ENCODE data around the gene NISCH.
A peak's percentile ranks its signal among the peaks of the same experiment; 100 is the strongest.

Gene NISCH

GRCh38 chr3:52447512-52448355 lies 7.7 kb upstream of the NISCH start:
- DNase-seq, result no peak

DNA sequence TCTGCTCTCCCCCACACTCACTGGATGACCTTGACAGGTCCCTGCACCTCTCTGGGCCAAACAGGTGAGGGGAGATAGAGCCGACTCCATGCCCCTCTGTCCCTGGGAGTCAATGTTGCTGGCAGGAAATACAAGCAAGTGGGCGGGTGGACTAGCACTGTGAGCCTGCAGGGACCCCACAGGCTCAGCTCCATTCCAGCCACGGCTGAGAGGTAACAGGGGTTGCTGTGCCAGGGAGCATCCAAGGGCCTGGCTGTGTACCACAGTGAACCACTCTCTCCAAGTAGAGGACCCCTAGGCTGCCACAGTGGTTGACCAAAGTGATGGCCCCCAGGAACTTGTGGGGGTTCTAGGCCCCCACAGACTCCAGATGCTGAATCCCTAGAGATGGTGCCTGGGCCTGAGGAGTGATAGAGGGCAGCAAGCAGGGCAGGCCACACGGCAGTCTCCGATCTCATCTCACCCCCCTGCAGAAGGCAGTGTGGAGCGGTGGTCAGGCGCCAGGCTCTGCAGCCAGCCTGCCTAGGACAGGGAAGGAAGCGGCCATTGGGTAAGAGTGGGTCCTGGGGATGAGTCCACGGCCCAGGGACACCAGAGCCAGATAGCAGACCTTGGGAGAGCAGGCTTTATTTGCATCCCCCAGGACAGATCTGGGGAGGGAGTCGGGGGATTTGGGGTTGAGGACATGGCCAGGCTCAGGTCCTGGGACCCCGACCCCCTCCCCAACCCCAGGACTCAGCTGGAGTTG lies 4.7 kb upstream of the NISCH start:
- no peak for DNase-seq

DNA sequence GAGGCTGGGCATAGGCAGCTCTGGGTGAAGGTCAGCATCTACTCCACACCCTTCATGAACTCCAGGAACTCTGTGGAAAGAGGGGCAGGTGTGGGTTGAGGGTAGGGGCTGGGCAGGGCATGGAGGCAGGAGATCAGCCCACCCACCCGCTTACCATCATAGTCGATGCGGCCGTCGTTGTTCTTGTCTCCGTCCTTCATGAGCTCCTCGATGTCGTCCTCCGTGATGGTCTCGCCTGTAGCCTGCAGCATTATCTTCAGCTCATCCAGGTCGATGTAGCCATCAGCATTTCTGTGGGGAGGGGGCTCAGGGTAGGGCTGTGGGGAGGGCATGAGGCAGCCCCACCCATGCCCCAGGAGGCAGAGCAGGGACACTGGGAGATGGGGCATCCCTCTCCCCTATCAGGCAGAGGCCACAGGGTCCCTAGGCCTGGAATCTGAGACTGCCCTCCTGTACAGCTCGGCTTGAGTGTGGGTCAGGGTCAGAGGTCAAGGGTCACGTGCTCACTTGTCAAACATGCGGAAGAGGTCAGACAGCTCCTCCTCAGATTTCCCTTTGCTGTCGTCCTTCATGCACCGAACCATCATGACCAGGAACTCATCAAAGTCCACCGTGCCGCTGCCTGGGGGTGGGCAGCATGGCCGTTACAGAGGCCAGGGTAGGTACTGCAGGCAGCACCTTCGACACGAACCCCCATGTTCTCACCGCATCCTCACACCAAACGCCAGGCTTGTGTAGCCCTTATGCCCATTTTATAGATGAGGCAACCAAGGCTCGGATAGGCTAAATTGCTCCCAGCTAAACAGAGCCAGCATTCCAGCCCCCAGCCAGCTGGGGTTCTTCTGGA lies 3.9 kb upstream of the NISCH start:
- DNase-seq, result no peak

DNA sequence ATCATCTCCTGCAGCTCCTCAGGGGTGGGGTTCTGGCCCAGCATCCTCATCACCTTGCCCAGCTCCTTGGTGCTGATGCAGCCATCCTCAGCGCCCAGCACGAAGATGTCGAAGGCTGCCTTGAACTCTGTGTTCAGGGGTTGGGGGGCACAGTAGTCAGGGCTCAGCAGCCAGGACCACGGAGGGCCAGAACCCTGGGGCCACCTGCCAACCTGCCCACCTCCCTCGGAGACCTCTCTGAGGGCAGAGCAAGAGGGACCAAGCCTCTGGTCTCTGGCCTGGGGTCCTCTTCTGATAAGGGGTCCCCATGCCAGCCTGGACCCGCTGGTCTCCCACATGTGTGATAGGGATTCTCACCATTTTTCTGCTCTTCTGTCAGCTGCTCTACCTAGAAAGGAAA lies 3.3 kb upstream of the NISCH start:
- DNase-seq, result no peak

GRCh38 chr3:52452570-52453221 lies 2.7 kb upstream of the NISCH start:
- DNase-seq, result no peak

GRCh38 chr3:52453496-52454249 lies 1.7 kb upstream of the NISCH start, which contains the start of gene TNNC1:
TNNC1 (minus strand) TSS chr3:52454041; CDS start chr3:52454015, 26 bp downstream.
- DNase-seq, result no peak

GRCh38 chr3:52454250-52454937 lies 1.0 kb upstream of the NISCH start:
- DNase-seq, result no peak

DNA sequence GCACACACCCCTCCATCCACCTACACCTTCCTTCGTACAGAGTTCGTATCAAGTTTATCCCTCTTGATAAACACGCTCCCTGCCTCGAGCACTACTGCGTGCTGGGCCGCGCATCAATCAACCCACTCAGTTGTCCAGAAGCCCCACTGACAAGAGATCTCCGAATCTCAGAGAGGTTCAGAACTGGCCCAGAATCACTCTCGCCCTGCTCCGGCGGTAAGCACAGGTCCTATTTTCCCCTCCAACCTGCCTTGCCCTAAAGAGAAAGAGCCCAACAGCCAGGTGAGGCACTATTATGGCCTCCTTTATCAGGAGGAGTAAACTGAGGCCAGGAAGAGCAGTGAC lies 494 bp upstream of the NISCH start:
- no peak for DNase-seq

DNA sequence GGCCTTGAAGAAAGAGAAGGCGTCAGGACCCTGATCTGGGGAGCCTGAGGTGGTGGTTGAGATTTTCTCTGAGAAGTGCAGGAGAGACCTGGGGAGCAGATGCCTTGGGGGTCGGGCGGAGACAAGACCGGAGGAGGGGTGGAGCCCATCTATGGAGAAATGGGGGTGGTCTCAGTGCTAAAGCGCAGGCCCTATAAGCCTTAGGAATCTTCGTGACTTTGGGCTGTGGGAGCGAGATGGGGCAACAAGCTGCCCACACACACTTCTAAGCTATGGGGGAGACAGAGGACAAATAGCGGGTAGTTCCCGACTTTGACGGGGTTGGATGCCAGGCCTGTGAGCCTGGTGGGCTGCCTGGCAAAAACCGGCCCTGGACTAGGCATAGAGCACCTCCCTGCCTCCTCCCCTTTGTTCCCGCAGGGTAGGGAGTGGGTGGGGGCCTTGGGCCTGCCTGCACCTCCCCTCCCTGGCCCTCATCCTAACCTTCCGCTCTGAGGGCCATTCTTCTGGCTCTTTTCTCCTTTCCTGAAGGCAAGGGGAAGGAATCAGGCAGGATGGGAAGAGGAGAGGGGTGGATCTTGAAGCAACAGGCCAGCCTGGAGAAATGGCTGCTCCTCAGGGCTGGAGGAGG lies 880 bp downstream of the NISCH start:
- no peak for DNase-seq

DNA sequence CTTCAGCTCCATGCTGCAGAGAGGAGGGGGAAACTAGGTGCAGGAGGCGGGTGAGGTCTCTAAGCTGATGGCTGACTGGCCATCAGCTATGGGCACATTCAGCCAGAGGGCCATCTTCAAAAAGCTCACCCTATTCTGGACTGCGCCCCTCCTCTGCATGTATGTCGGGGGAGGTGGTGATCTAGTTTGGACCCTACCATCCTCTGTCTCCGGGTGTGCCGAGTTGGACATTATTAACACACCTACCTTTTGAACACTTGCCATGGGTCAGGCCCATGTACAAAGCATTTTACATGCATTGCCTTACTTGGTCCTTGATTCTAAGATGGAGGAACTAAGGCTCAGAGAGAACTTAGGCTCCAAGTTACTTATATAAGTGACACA lies 1.4 kb downstream of the NISCH start:
- DNase-seq, result no peak

GRCh38 chr3:52458031-52458760 lies 2.8 kb downstream of the NISCH start:
- no peak for DNase-seq

- DNase-seq, result no peak
Observed at GRCh38 chr3:52458770-52459545, 3.6 kb downstream of the NISCH start.

- DNase-seq, result no peak
Observed at GRCh38 chr3:52461874-52462273, 6.5 kb downstream of the NISCH start.

- no peak for DNase-seq
Observed at GRCh38 chr3:52463416-52463815, 8.0 kb downstream of the NISCH start.

DNA sequence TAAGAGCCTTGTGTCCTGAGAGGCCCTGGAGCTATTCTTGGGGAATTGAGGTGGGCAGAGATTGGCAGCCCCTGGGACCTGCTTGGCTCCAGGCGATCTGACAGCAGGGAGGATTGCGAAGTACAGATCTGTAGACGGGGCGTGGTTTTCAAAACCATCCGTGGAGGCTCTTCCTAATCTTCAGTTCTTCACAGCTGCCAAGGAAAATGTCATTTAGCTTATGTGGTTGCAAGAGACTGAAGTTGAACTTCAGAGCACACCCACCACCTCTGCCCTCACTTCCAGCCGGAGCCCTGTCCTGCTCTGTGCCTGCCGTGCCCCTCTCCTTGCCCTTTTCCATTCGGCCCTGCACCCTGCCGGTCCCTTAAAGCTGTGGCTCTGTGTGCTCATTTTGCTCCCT lies 12.9 kb downstream of the NISCH start:
- no peak for DNase-seq

DNA sequence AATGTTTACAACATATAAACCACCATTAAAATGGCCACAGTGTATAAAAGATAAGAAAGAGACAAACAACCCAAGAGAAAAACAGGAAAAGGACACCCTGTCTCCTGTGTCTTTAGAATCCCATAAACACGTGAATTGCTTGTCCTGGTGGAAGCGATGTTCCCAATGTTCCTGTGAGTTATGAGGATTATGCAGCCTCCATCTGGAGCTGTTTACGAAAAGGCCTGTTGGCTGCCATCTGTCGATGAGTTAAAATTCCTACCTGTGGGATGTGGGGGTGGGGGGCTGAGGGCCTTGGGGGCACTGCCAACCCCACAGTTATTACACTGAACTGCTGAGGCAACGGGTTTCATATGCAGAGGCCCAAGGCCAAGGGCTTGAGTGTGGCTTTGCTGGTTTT lies 13.6 kb downstream of the NISCH start:
- DNase-seq, result peak; percentile 81 to 90

DNA sequence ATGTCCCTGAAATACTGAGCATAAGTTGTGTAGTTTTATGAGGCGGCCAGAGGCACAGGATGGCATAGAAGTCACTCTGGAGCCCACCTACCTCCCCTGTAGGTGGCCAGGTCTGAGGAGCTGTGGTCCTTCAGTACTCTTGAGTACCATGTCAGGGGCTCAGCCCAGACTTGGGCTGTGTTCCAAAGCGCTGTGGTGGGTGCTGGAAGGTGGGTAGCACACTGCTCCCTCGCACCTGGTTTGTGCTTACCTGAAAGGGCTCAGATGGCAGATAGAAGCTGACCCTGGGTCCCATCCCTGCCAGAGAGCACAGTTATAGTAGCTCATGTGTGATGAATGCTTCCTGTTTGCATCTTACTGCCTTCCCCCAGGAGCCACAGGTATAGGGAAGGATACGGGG lies 15.5 kb downstream of the NISCH start:
- no peak for DNase-seq

DNA sequence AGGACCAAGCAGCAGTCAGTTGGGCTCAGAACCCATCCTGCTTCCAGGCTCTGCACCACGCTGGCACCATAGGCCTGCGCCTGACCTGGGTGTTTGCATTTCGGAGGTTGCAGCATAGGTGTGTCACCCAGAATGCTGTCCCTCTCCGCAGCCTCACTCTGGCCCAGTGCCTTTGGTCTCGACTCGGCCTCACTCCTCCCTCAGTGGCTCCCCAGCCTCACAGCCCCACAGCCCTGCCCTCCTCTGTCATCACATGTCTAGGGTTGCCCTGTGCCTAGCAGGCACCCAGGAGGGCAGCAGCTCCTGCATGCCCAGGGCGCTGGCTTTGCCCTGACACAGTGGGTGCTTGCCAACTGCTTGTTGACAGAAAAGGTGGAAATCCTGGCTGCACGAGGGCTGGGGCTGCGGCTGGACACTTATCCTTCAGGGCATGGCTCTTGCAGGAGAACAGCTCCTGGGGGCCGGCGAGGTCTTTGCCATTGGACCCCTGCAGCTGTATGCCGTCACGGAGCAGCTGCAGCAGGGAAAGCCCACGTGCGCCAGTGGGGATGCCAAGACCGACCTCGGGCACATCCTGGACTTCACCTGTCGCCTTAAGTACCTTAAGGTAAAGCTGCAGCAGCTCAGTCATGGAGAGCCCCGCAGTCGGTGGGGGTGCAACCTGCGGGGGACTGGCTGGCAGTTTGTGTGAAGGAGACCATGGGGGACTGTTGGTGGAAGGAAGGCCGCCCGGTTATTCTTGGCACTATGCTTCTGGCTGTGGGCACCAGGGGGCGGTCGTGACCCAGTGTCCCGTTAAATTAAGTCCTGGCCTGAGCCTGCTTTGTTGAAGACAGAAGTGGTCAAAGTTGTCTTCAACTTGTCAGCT lies 16.2 kb downstream of the NISCH start:
- peak; percentile 43 to 68 for DNase-seq
